Fibroblast of lung (primary cell): ENCODE results near the gene KCNJ6. TPM values are rescaled to one million over a fixed set of nuclear protein-coding genes. Genes with fewer than 3 reads are reported as not detected.

Experiments
- DNase-seq, 2 donors: peaks; one replicate each; pipeline versions ENCODE4 v3.0.0 to v3.0.0-alpha.2; 2010; ENCODE audit warnings: low read depth in 2 of 2
- H2AFZ ChIP-seq: 2 replicates; pipeline ENCODE4 v1.5.1; 2012; ENCODE audit warnings: low read length, control low read depth, inconsistent platforms
- H3K27ac ChIP-seq: 2 replicates; pipeline ENCODE4 v1.5.1; 2011; ENCODE audit warnings: low read length, control low read depth; ENCODE audit not compliant: insufficient read depth
- H3K27me3 ChIP-seq: 2 replicates; pipeline ENCODE4 v1.5.1; 2011; ENCODE audit warnings: mild to moderate bottlenecking, low read length; ENCODE audit not compliant: control insufficient read depth, insufficient read depth
- H3K36me3 ChIP-seq: 2 replicates; pipeline ENCODE4 v1.5.1; 2011; ENCODE audit warnings: low read length; ENCODE audit not compliant: control insufficient read depth, insufficient read depth
- H3K4me1 ChIP-seq: 2 replicates; pipeline ENCODE4 v1.5.1; 2011; ENCODE audit warnings: low read length; ENCODE audit not compliant: control insufficient read depth, insufficient read depth; ENCODE audit errors: extremely low read depth
- H3K4me2 ChIP-seq: 2 replicates; pipeline ENCODE4 v1.5.1; 2011; ENCODE audit warnings: low read length, control low read depth; ENCODE audit not compliant: insufficient read depth; ENCODE audit errors: extremely low read depth
- H3K4me3 ChIP-seq, 4 experiments: fragments of 200-600 bp in 1 of 4; sonication (generic) in 1 of 4; replicated peaks in 1 of 4; 2 replicates each; pipeline ENCODE4 v1.5.1; 2011 to 2016; ENCODE audit warnings: low read length in 4 of 4, low read depth in 3 of 4, mild to moderate bottlenecking in 3 of 4, control low read depth in 2 of 4, inconsistent platforms in 1 of 4, mixed read lengths in 1 of 4; ENCODE audit not compliant: insufficient read depth in 1 of 4; ENCODE audit errors: control extremely low read depth in 1 of 4
- H3K79me2 ChIP-seq: 2 replicates; pipeline ENCODE4 v1.5.1; 2012; ENCODE audit warnings: mild to moderate bottlenecking, low read length, inconsistent platforms; ENCODE audit not compliant: control insufficient read depth, insufficient read depth
- H3K9ac ChIP-seq: 2 replicates; pipeline ENCODE4 v1.5.1; 2011; ENCODE audit warnings: mild to moderate bottlenecking, low read length, control low read depth; ENCODE audit not compliant: insufficient read depth
- H3K9me3 ChIP-seq: 2 replicates; pipeline ENCODE4 v1.5.1; 2012; ENCODE audit warnings: low read depth, low read length; ENCODE audit not compliant: control insufficient read depth, insufficient read depth
- H4K20me1 ChIP-seq: 2 replicates; pipeline ENCODE4 v1.5.1; 2011; ENCODE audit warnings: low read length; ENCODE audit not compliant: control insufficient read depth, insufficient read depth; ENCODE audit errors: extremely low read depth
- CTCF ChIP-seq, 2 donors: IDR thresholded peaks in 1 of 2; conservative IDR thresholded peaks in 1 of 2; 1 replicate in 1 of 2; 2 replicates in 1 of 2; pipeline ENCODE4 v1.5.1; 2011 to 2012; ENCODE audit warnings: low read length in 2 of 2, control low read depth in 1 of 2, inconsistent platforms in 1 of 2, low read depth in 1 of 2, mild to moderate bottlenecking in 1 of 2
- EZH2 ChIP-seq: IDR thresholded peaks from 2 replicates; pipeline ENCODE4 v1.5.1; 2012; ENCODE audit warnings: low read length, control low read depth, mild to moderate bottlenecking; ENCODE audit errors: missing control alignments
- polyA plus RNA-seq, 2 donors: library from polyadenylated mRNA; depleted of rRNA in 1 of 2; stranded (reverse) in 1 of 2; unstranded in 1 of 2; fragments of >200 nt; gene quantifications; 2 replicates each; pipeline ENCODE4 v1.2.1, GENCODE V29; 2011 to 2012; ENCODE audit warnings: missing spikeins in 1 of 2
- total RNA-seq: library from RNA; depleted of rRNA; stranded (reverse); fragments of >200 nt; gene quantifications from 2 replicates; pipeline ENCODE4 v1.2.1, GENCODE V29; 2014

Gene KCNJ6
- total and polyA plus RNA-seq, 2 donors (not counting 1 experiment from before 2014, with no cell fraction given), result under 0.01 to 7.6 TPM

GRCh38 chr21:37956772-37957171 lies 40.5 kb upstream of the KCNJ6 start:
- no peak overlapping the region for H3K4me3 ChIP-seq
- H3K4me1 ChIP-seq, result no peaks in the 10 kb centered on the region
- H3K9ac ChIP-seq, result no peak overlapping the region
- TF ChIP-seq CTCF (conservative IDR thresholded peaks at IDR 0.05 in 1 of 2, IDR thresholded peaks at IDR 0.05 in 1 of 2; ENCODE audit: low read depth in 1 of 2, low read length in 2 of 2), result no peak
- TF ChIP-seq EZH2, result no peak
- no peaks in the 10 kb centered on the region for H4K20me1 ChIP-seq
- no peaks in the 10 kb centered on the region for H3K79me2 ChIP-seq
- no peak overlapping the region for H3K27ac ChIP-seq
- H3K9me3 ChIP-seq, result no peaks in the 10 kb centered on the region
- H3K4me2 ChIP-seq, result no peak overlapping the region
- no peaks in the 10 kb centered on the region for H3K36me3 ChIP-seq
- no peak overlapping the region for H2AFZ ChIP-seq
- peaks cover 2% of the 10 kb centered on the region for H3K27me3 ChIP-seq
- DNase-seq, result no peak

GRCh38 chr21:37945036-37945435 lies 28.8 kb upstream of the KCNJ6 start:
- H3K27ac ChIP-seq, result no peak overlapping the region
- H3K9ac ChIP-seq, result no peak overlapping the region
- TF ChIP-seq EZH2 (no peak), CTCF (conservative IDR thresholded peaks at IDR 0.05 in 1 of 2, IDR thresholded peaks at IDR 0.05 in 1 of 2; ENCODE audit: low read depth in 1 of 2, low read length in 2 of 2) (no peak)
- no peak overlapping the region for H3K4me2 ChIP-seq
- no peaks in the 10 kb centered on the region for H3K79me2 ChIP-seq
- H3K36me3 ChIP-seq, result no peaks in the 10 kb centered on the region
- no peaks in the 10 kb centered on the region for H4K20me1 ChIP-seq
- no peaks in the 10 kb centered on the region for H3K4me1 ChIP-seq
- no peaks in the 10 kb centered on the region for H3K9me3 ChIP-seq
- H3K27me3 ChIP-seq, result no peaks in the 10 kb centered on the region
- no peak overlapping the region for H2AFZ ChIP-seq
- no peak for DNase-seq
- H3K4me3 ChIP-seq, result no peak overlapping the region

- TF ChIP-seq CTCF (conservative IDR thresholded peaks at IDR 0.05 in 1 of 2, IDR thresholded peaks at IDR 0.05 in 1 of 2; ENCODE audit: low read depth in 1 of 2, low read length in 2 of 2), result no peak
- no peak for TF ChIP-seq EZH2
- no peaks in the 10 kb centered on the region for H3K36me3 ChIP-seq
- H3K27me3 ChIP-seq, result no peaks in the 10 kb centered on the region
- H3K9me3 ChIP-seq, result no peaks in the 10 kb centered on the region
- H3K9ac ChIP-seq, result no peak overlapping the region
- H3K79me2 ChIP-seq, result no peaks in the 10 kb centered on the region
- no peak for DNase-seq
- no peaks in the 10 kb centered on the region for H3K4me1 ChIP-seq
- H3K27ac ChIP-seq, result no peak overlapping the region
- H3K4me3 ChIP-seq, result no peak overlapping the region
- no peak overlapping the region for H3K4me2 ChIP-seq
- H4K20me1 ChIP-seq, result no peaks in the 10 kb centered on the region
- H2AFZ ChIP-seq, result no peak overlapping the region
These were observed 28.2 kb upstream of the KCNJ6 start for GRCh38 chr21:37944496-37944895.
